IMR-90 (cell line): Measurements from ENCODE around the gene SLC5A1. TPM values are rescaled to one million over a fixed set of nuclear protein-coding genes. Genes with fewer than 3 reads are reported as not detected.

ENCODE experiments used
- ATAC-seq: fragments of 200-7000 bp; cut with Tn5 transposase; 2 replicates; pipeline ENCODE4 v1.9.1; 2020; ENCODE audit warnings: low read depth, mild to moderate bottlenecking, moderate library complexity
- BruUV-seq: library from RNA; stranded (reverse); fragments of 400-500 nt; replicated peaks from 2 replicates; lab custom pipeline; 2021; lab: Mats Ljungman, UMichigan
- CTCF ChIA-PET: fragments of 300-600 bp; formaldehyde crosslinking; extraction: SDS; loops from one replicate; lab custom pipeline; 2021; ENCODE audit warnings: antibody characterized with exemption; lab: Yijun Ruan, JAX
- POLR2A ChIA-PET: fragments of 300-600 bp; sonication (Branson Sonifier 250); formaldehyde crosslinking; loops from one replicate; lab custom pipeline; 2022; ENCODE audit warnings: antibody characterized with exemption; ENCODE audit not compliant: unreplicated experiment; lab: Charles Lee
- DNase-seq: peaks from one replicate; pipeline ENCODE4 v3.0.0; 2013
- H2AFZ ChIP-seq: replicated peaks from 2 replicates; pipeline ENCODE3; 2013; ENCODE audit warnings: low read length, mild to moderate bottlenecking; ENCODE audit not compliant: poor library complexity
- H2AK5ac ChIP-seq: 2 replicates; pipeline ENCODE4 v1.6.1; 2013; ENCODE audit warnings: low read depth, low read length, inconsistent platforms
- H2AK9ac ChIP-seq: replicated peaks from 2 replicates; pipeline ENCODE3; 2013; ENCODE audit warnings: mild to moderate bottlenecking, low read depth, low read length, moderate library complexity; ENCODE audit not compliant: poor library complexity
- H2BK120ac ChIP-seq: 2 replicates; pipeline ENCODE4 v1.6.1; 2013; ENCODE audit warnings: low read depth, low read length, inconsistent platforms
- H2BK15ac ChIP-seq: 3 replicates; pipeline ENCODE4 v1.6.1; 2013; ENCODE audit warnings: low read depth, low read length, inconsistent platforms
- H2BK20ac ChIP-seq: 2 replicates; pipeline ENCODE4 v1.6.1; 2013; ENCODE audit warnings: low read depth, mild to moderate bottlenecking, inconsistent platforms, low read length, moderate library complexity
- H2BK5ac ChIP-seq: 2 replicates; pipeline ENCODE4 v1.6.1; 2013; ENCODE audit warnings: mild to moderate bottlenecking, low read depth, low read length, inconsistent platforms; ENCODE audit not compliant: poor library complexity, severe bottlenecking
- H3K14ac ChIP-seq: replicated peaks from 2 replicates; pipeline ENCODE4 v1.6.1; 2013; ENCODE audit warnings: low read depth, low read length, inconsistent platforms
- H3K18ac ChIP-seq: 2 replicates; pipeline ENCODE4 v1.6.1; 2013; ENCODE audit warnings: low read depth, low read length, control low read depth
- H3K23ac ChIP-seq: 2 replicates; pipeline ENCODE4 v1.6.1; 2013; ENCODE audit warnings: low read depth, low read length, inconsistent platforms
- H3K27ac ChIP-seq: 2 replicates; pipeline ENCODE4 v1.5.1; 2013; ENCODE audit warnings: mild to moderate bottlenecking, control low read depth, low read length; ENCODE audit not compliant: insufficient read depth
- H3K27me3 ChIP-seq: 2 replicates; pipeline ENCODE4 v1.6.1; 2013; ENCODE audit warnings: low read length; ENCODE audit not compliant: control insufficient read depth, insufficient read depth
- H3K36me3 ChIP-seq: 2 replicates; pipeline ENCODE4 v1.6.1; 2013; ENCODE audit warnings: low read length, mixed read lengths; ENCODE audit not compliant: control insufficient read depth, insufficient read depth
- H3K4ac ChIP-seq: 2 replicates; pipeline ENCODE4 v1.6.1; 2013; ENCODE audit warnings: low read depth, low read length, inconsistent platforms
- H3K4me1 ChIP-seq: 2 replicates; pipeline ENCODE4 v1.6.1; 2013; ENCODE audit warnings: low read length, mixed read lengths; ENCODE audit not compliant: control insufficient read depth, insufficient read depth
- H3K4me2 ChIP-seq: 2 replicates; pipeline ENCODE4 v1.6.1; 2013; ENCODE audit warnings: low read depth, mild to moderate bottlenecking, control low read depth, low read length, moderate library complexity
- H3K4me3 ChIP-seq: 2 replicates; pipeline ENCODE4 v1.5.1; 2013; ENCODE audit warnings: low read depth, mild to moderate bottlenecking, control low read depth, low read length, moderate library complexity; ENCODE audit not compliant: insufficient read depth
- H3K56ac ChIP-seq: 2 replicates; pipeline ENCODE4 v1.6.1; 2013; ENCODE audit warnings: low read length, inconsistent platforms; ENCODE audit not compliant: insufficient read depth; ENCODE audit errors: extremely low read depth
- H3K79me1 ChIP-seq, 2 experiments: 2 replicates each; pipeline ENCODE4 v1.6.1; 2013; ENCODE audit warnings: low read length in 2 of 2, inconsistent platforms in 1 of 2, low read depth in 1 of 2
- H3K9ac ChIP-seq: 2 replicates; pipeline ENCODE4 v1.6.1; 2013; ENCODE audit warnings: low read depth, low read length, control low read depth
- H3K9me1 ChIP-seq: 2 replicates; pipeline ENCODE4 v1.6.1; 2013; ENCODE audit warnings: low read length, inconsistent platforms; ENCODE audit not compliant: insufficient read depth
- H3K9me3 ChIP-seq: 2 replicates; pipeline ENCODE4 v1.6.1; 2013; ENCODE audit warnings: low read length; ENCODE audit not compliant: control insufficient read depth, insufficient read depth
- H4K20me1 ChIP-seq: 2 replicates; pipeline ENCODE4 v1.6.1; 2013; ENCODE audit warnings: low read length, inconsistent platforms; ENCODE audit not compliant: insufficient read depth
- H4K5ac ChIP-seq: 2 replicates; pipeline ENCODE4 v1.6.1; 2013; ENCODE audit warnings: mild to moderate bottlenecking, low read depth, low read length, control low read depth
- H4K8ac ChIP-seq, 2 experiments: 2 replicates each; pipeline ENCODE4 v1.6.1; 2013; ENCODE audit warnings: low read depth in 2 of 2, low read length in 2 of 2, control low read depth in 1 of 2, inconsistent platforms in 1 of 2
- H4K91ac ChIP-seq: 2 replicates; pipeline ENCODE4 v1.6.1; 2013; ENCODE audit warnings: low read depth, low read length, inconsistent platforms; ENCODE audit not compliant: insufficient read depth
- BHLHE40 ChIP-seq: fragments of 150-350 bp; IDR thresholded peaks from 2 replicates; pipeline ENCODE4 v1.6.1; 2016; ENCODE audit warnings: mild to moderate bottlenecking, low read depth, low read length
- CEBPB ChIP-seq: IDR thresholded peaks from 2 replicates; pipeline ENCODE4 v1.6.1; 2012; ENCODE audit warnings: low read depth, low read length, improper control_type of control experiment
- CHD1 ChIP-seq: IDR thresholded peaks from 2 replicates; pipeline ENCODE4 v1.6.1; 2012; ENCODE audit warnings: low read depth, low read length, improper control_type of control experiment
- FOS ChIP-seq: fragments of 150-350 bp; IDR thresholded peaks from 2 replicates; pipeline ENCODE4 v1.6.1; 2016; ENCODE audit warnings: low read depth, low read length
- MAFK ChIP-seq: IDR thresholded peaks from 2 replicates; pipeline ENCODE4 v1.6.1; 2012; ENCODE audit warnings: low read depth, low read length, improper control_type of control experiment
- MAZ ChIP-seq: IDR thresholded peaks from 2 replicates; pipeline ENCODE4 v1.6.1; 2012; ENCODE audit warnings: low read depth, mild to moderate bottlenecking, low read length, improper control_type of control experiment, moderate library complexity, borderline replicate concordance
- MXI1 ChIP-seq: IDR thresholded peaks from 2 replicates; pipeline ENCODE4 v1.6.1; 2012; ENCODE audit warnings: low read depth, mild to moderate bottlenecking, low read length, moderate library complexity, borderline replicate concordance
- NFE2L2 ChIP-seq: fragments of 150-350 bp; IDR thresholded peaks from 2 replicates; pipeline ENCODE4 v1.6.1; 2016; ENCODE audit warnings: low read depth, mild to moderate bottlenecking, low read length
- POLR2A ChIP-seq: IDR thresholded peaks from 2 replicates; pipeline ENCODE4 v1.6.1; 2012; ENCODE audit warnings: mild to moderate bottlenecking, low read depth, low read length
- RAD21 ChIP-seq: IDR thresholded peaks from 2 replicates; pipeline ENCODE4 v1.6.1; 2012; ENCODE audit warnings: low read length, improper control_type of control experiment
- RCOR1 ChIP-seq: IDR thresholded peaks from 2 replicates; pipeline ENCODE4 v1.6.1; 2012; ENCODE audit warnings: mild to moderate bottlenecking, low read length, improper control_type of control experiment; ENCODE audit not compliant: insufficient replicate concordance
- RFX5 ChIP-seq: IDR thresholded peaks from 2 replicates; pipeline ENCODE4 v1.8.0; 2012; ENCODE audit warnings: low read depth, mild to moderate bottlenecking, low read length, moderate library complexity
- SMC3 ChIP-seq: fragments of 150-350 bp; IDR thresholded peaks from 2 replicates; pipeline ENCODE4 v1.6.1; 2016; ENCODE audit warnings: low read depth, mild to moderate bottlenecking, antibody characterized with exemption, low read length, moderate library complexity
- WGBS, 2 experiments: methylation state at CpG; one replicate each; pipeline versions ENCODE4 v1.1.5 to v1.1.7; 2013; ENCODE audit warnings: missing lambda C conversion rate in 2 of 2; ENCODE audit not compliant: insufficient read length in 1 of 2; ENCODE audit errors: extremely low coverage in 2 of 2; 5-methylcytosine and 5-hydroxymethylcytosine counted together
- dilution Hi-C: fragments of 300-500 bp; cut with HindIII; formaldehyde crosslinking; loops from one replicate; pipeline ENCODE4 v1.14.3; 2018; ENCODE audit warnings: low sequenced_read_pairs; ENCODE audit not compliant: unreplicated experiment
- in situ Hi-C: fragments of 300-500 bp; cut with MboI; formaldehyde crosslinking; loops from 3 replicates; pipeline ENCODE4 v1.14.3; 2019; ENCODE audit warnings: low sequenced_read_pairs, inconsistent platforms, mixed read lengths
- intact Hi-C: fragments of 100-400 bp; cut with micrococcal nuclease; formaldehyde crosslinking; loops from 2 replicates; pipeline ENCODE4 v1.10.0; 2022
- polyA plus RNA-seq, 3 experiments: library from polyadenylated mRNA; depleted of rRNA; stranded (reverse); fragments of >200 nt; gene quantifications; 2 replicates each; pipeline ENCODE4 v1.2.3, GENCODE V29; 2012; ENCODE audit warnings: low replicate concordance in 1 of 3
- total RNA-seq: library from RNA; depleted of rRNA; stranded (reverse); fragments of >200 nt; gene quantifications from 2 replicates; pipeline ENCODE4 v1.2.3, GENCODE V29; 2012
- TF ChIP-seq, protein P1 (sequence below): conservative IDR thresholded peaks from 2 replicates; pipeline ENCODE4 v1.5.1; 2012; ENCODE audit warnings: mild to moderate bottlenecking, low read depth, low read length, improper control_type of control experiment
- TF ChIP-seq, protein P2 (sequence below): fragments of 150-350 bp; IDR thresholded peaks from 2 replicates; pipeline ENCODE4 v1.6.1; 2016; ENCODE audit warnings: low read depth, mild to moderate bottlenecking, low read length, moderate library complexity, borderline replicate concordance
- TF ChIP-seq, protein P3 (sequence below): fragments of 150-350 bp; IDR thresholded peaks from 2 replicates; pipeline ENCODE4 v1.6.1; 2017; ENCODE audit warnings: mild to moderate bottlenecking, antibody characterized with exemption, low read length, low read depth

SLC5A1 gene
- total and polyA plus RNA-seq, 2 of the 4 experiments (the other 2 are of a cell fraction): not detected

- Histone ChIP-seq H4K91ac (no peak overlapping the region), H2AFZ (no peak overlapping the region), H3K56ac (no peak overlapping the region), H3K9me1 (no peaks in the 10 kb centered on the region), H2AK9ac (no peak overlapping the region), H2BK120ac (no peak overlapping the region), H4K8ac (no peak overlapping the region), H2BK15ac (no peak overlapping the region), H3K4me3 (no peak overlapping the region), H3K4me1 (no peaks in the 10 kb centered on the region), H2BK20ac (no peak overlapping the region), H3K4ac (no peak overlapping the region), H4K5ac (no peak overlapping the region), H2AK5ac (no peak overlapping the region), H3K27ac (no peak overlapping the region), H3K9ac (no peak overlapping the region), H2BK5ac (no peak overlapping the region), H3K14ac (no peak overlapping the region), H3K23ac (no peak overlapping the region), H3K4me2 (no peak overlapping the region), H3K79me1 (no peaks in the 10 kb centered on the region), H3K18ac (no peak overlapping the region), H4K20me1 (peaks cover 2% of the 10 kb centered on the region; the same call in 1 of the 2 replicates), H3K36me3 (no peaks in the 10 kb centered on the region), H3K9me3 (peaks cover 4% of the 10 kb centered on the region), H3K27me3 (peaks cover 2% of the 10 kb centered on the region; the same call in 1 of the 2 replicates)
- WGBS, 2 experiments: 100% methylated on average over 1 of the region's 5 CpGs; no CpG with 5 or more reads in 1 of the 2 experiments
- in situ Hi-C loops (no loop called here), intact Hi-C loops (loop anchor here (5.0 kb wide), 1 partner anchor 94 kb away; no protein-coding TSS in a partner anchor), dilution Hi-C loops (no loop called here)
- no peak for DNase-seq
- TF ChIP-seq, protein P1, sequence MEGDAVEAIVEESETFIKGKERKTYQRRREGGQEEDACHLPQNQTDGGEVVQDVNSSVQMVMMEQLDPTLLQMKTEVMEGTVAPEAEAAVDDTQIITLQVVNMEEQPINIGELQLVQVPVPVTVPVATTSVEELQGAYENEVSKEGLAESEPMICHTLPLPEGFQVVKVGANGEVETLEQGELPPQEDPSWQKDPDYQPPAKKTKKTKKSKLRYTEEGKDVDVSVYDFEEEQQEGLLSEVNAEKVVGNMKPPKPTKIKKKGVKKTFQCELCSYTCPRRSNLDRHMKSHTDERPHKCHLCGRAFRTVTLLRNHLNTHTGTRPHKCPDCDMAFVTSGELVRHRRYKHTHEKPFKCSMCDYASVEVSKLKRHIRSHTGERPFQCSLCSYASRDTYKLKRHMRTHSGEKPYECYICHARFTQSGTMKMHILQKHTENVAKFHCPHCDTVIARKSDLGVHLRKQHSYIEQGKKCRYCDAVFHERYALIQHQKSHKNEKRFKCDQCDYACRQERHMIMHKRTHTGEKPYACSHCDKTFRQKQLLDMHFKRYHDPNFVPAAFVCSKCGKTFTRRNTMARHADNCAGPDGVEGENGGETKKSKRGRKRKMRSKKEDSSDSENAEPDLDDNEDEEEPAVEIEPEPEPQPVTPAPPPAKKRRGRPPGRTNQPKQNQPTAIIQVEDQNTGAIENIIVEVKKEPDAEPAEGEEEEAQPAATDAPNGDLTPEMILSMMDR: no peak
- no peak for TF ChIP-seq RFX5
- TF ChIP-seq NFE2L2: no peak
- TF ChIP-seq MXI1: no peak
- no peak for TF ChIP-seq RCOR1
- no peak for TF ChIP-seq FOS
- TF ChIP-seq CHD1: no peak
- no peak for TF ChIP-seq MAFK
- TF ChIP-seq BHLHE40: no peak
- no peak for TF ChIP-seq POLR2A
- TF ChIP-seq CEBPB: no peak
- TF ChIP-seq, protein P2, sequence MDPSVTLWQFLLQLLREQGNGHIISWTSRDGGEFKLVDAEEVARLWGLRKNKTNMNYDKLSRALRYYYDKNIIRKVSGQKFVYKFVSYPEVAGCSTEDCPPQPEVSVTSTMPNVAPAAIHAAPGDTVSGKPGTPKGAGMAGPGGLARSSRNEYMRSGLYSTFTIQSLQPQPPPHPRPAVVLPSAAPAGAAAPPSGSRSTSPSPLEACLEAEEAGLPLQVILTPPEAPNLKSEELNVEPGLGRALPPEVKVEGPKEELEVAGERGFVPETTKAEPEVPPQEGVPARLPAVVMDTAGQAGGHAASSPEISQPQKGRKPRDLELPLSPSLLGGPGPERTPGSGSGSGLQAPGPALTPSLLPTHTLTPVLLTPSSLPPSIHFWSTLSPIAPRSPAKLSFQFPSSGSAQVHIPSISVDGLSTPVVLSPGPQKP: no peak
- TF ChIP-seq, protein P3, sequence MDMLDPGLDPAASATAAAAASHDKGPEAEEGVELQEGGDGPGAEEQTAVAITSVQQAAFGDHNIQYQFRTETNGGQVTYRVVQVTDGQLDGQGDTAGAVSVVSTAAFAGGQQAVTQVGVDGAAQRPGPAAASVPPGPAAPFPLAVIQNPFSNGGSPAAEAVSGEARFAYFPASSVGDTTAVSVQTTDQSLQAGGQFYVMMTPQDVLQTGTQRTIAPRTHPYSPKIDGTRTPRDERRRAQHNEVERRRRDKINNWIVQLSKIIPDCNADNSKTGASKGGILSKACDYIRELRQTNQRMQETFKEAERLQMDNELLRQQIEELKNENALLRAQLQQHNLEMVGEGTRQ: no peak
- no peak for TF ChIP-seq MAZ
- no peak for TF ChIP-seq RAD21
- TF ChIP-seq SMC3: no peak
- ATAC-seq: no peak
- ChIA-PET CTCF (interaction anchor here (1.0 kb wide), 1 partner anchor 39 kb away, joined by 3 read pairs; no protein-coding TSS in a partner anchor), POLR2A (no interaction called here)
- BruUV-seq: no TSS peak
Measured at GRCh38 chr22:32016081-32016480, 27.0 kb upstream of the SLC5A1 start.
